ENCODE data around the gene OR5D18.
"Not testable (repeated sequence)": the region's sequence is repeated elsewhere in the genome, so short reads cannot be mapped to it uniquely, and the experiment has no call there.

OR5D18 gene

DNA sequence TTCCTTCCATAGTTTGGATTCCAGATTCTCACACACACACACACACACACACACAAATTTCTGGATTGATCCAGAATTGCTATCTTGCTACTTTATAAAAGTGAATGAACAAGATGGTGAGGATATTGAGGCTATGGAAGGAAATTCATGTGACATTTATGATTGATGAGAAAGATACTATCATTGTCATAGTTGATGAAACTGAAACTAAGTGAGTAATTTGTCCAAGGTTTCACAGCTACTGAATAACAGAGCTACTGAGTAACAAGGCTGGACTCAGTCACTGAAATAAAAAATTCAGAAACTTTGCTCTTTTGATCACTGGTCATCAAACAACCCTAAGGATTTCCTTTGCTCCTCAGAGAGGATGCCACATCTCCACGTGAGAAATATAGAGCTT lies 35.3 kb downstream of the OR5D18 start:
- Histone ChIP-seq H3K79me2 (ENCODE audit: insufficient read depth, low read depth) (no peaks in the 10 kb centered on the region), H3K4me2 (peak overlapping the region; percentile 34), H4K20me1 (ENCODE audit: insufficient read depth) (no peaks in the 10 kb centered on the region), H3K4me3 (IDR thresholded peaks at IDR 0.05; ENCODE audit: insufficient read depth, low read depth, low read length) (no peak overlapping the region), H3K27me3 (ENCODE audit: insufficient read depth, low read depth) (no peaks in the 10 kb centered on the region), H3K36me3 (ENCODE audit: insufficient read depth) (no peaks in the 10 kb centered on the region), H3K27ac (no peak overlapping the region), H2AFZ (ENCODE audit: low read depth) (0 out of 2 replicates have a peak overlapping the region, but pooled peaks have one; percentile 12), H3K4me1 (ENCODE audit: low read depth, poor library complexity, severe bottlenecking) (peaks cover 12% of the 10 kb centered on the region), H3K9ac (no peak overlapping the region)
- TF ChIP-seq, protein P1, sequence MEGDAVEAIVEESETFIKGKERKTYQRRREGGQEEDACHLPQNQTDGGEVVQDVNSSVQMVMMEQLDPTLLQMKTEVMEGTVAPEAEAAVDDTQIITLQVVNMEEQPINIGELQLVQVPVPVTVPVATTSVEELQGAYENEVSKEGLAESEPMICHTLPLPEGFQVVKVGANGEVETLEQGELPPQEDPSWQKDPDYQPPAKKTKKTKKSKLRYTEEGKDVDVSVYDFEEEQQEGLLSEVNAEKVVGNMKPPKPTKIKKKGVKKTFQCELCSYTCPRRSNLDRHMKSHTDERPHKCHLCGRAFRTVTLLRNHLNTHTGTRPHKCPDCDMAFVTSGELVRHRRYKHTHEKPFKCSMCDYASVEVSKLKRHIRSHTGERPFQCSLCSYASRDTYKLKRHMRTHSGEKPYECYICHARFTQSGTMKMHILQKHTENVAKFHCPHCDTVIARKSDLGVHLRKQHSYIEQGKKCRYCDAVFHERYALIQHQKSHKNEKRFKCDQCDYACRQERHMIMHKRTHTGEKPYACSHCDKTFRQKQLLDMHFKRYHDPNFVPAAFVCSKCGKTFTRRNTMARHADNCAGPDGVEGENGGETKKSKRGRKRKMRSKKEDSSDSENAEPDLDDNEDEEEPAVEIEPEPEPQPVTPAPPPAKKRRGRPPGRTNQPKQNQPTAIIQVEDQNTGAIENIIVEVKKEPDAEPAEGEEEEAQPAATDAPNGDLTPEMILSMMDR (conservative IDR thresholded peaks at IDR 0.05; ENCODE audit: low read depth, low read length) = no peak

GRCh38 chr11:55867354-55867753 lies 47.9 kb downstream of the OR5D18 start:
- H3K27me3 ChIP-seq (ENCODE audit: insufficient read depth, low read depth); H3K4me2 ChIP-seq; H3K9ac ChIP-seq; H3K4me3 ChIP-seq (IDR thresholded peaks at IDR 0.05; ENCODE audit: insufficient read depth, low read depth, low read length); H2AFZ ChIP-seq (ENCODE audit: low read depth); H3K27ac ChIP-seq; H3K4me1 ChIP-seq (ENCODE audit: low read depth, poor library complexity, severe bottlenecking); H3K36me3 ChIP-seq (ENCODE audit: insufficient read depth); H3K79me2 ChIP-seq (ENCODE audit: insufficient read depth, low read depth); H4K20me1 ChIP-seq (ENCODE audit: insufficient read depth): not testable (repeated sequence)

All from KMS-11 (cell line).